Activated CD8-positive, alpha-beta T cell treated with anti-CD3 and anti-CD28 coated beads for 36 hours (primary cell): ENCODE data around the gene DBH. TPM values are rescaled to one million over a fixed set of nuclear protein-coding genes. Genes with fewer than 3 reads are reported as not detected.

ENCODE experiments used
- ATAC-seq: fragments of 200-7000 bp; cut with Tn5 transposase; one replicate; pipeline ENCODE4 v1.10.0; 2021; ENCODE audit warnings: mild to moderate bottlenecking, moderate library complexity
- CTCF ChIA-PET: fragments of 350-600 bp; sonication (Branson Sonifier 250); formaldehyde crosslinking; loops from one replicate; lab custom pipeline; 2021; ENCODE audit warnings: antibody characterized with exemption; lab: Charles Lee
- POLR2A ChIA-PET: fragments of 350-600 bp; sonication (Branson Sonifier 250); formaldehyde crosslinking; loops from one replicate; lab custom pipeline; 2021; ENCODE audit warnings: antibody characterized with exemption; lab: Charles Lee
- DNase-seq: peaks from one replicate; pipeline ENCODE4 v3.0.0-alpha.2; 2020
- H3K27ac Mint-ChIP-seq: one replicate; pipeline ENCODE4 v1.8.0; 2021; ENCODE audit warnings: mild to moderate bottlenecking, mixed read lengths
- H3K27me3 Mint-ChIP-seq: one replicate; pipeline ENCODE4 v1.8.0; 2021; ENCODE audit warnings: mixed read lengths
- H3K36me3 Mint-ChIP-seq: one replicate; pipeline ENCODE4 v1.8.0; 2021; ENCODE audit warnings: low read depth, mixed read lengths
- H3K4me1 Mint-ChIP-seq: one replicate; pipeline ENCODE4 v1.8.0; 2021; ENCODE audit warnings: low read depth, mixed read lengths
- H3K4me3 Mint-ChIP-seq: one replicate; pipeline ENCODE4 v1.8.0; 2021; ENCODE audit warnings: mild to moderate bottlenecking, moderate library complexity, mixed read lengths
- H3K9me3 Mint-ChIP-seq: one replicate; pipeline ENCODE4 v1.8.0; 2021; ENCODE audit warnings: mixed read lengths
- intact Hi-C: fragments of 100-400 bp; cut with micrococcal nuclease; formaldehyde crosslinking; loops from one replicate; pipeline ENCODE4 v1.10.0; 2022
- total RNA-seq, 2 experiments: library from RNA; stranded (reverse); gene quantifications; one replicate each; pipeline ENCODE4 v1.2.3, GENCODE V29; 2021
- TF ChIP-seq, protein P1 (sequence below): fragments of 200-600 bp; IDR thresholded peaks from one replicate; pipeline ENCODE4 v1.8.0; 2022; ENCODE audit warnings: antibody characterized with exemption, mild to moderate bottlenecking

DBH gene
- total RNA-seq, 2 experiments from 2014 or later: not detected

- no peaks in the 10 kb centered on the region for H3K9me3 Mint-ChIP-seq
- no peak overlapping the region for H3K27ac Mint-ChIP-seq
- H3K4me3 Mint-ChIP-seq: no peak overlapping the region
- ChIA-PET POLR2A (interaction anchor here (1.3 to 3.7 kb wide), 2 partner anchors 9 to 27 kb away, joined by 3 to 27 read pairs; no protein-coding TSS in a partner anchor), CTCF (interaction anchor here (0.7 to 2.6 kb wide), 3 partner anchors 9 to 50 kb away, joined by 3 to 6 read pairs (median 3); no protein-coding TSS in a partner anchor)
- ATAC-seq (no peak), DNase-seq (no peak)
- intact Hi-C loops: no loop called here
- H3K4me1 Mint-ChIP-seq: peaks cover 21% of the 10 kb centered on the region
- H3K36me3 Mint-ChIP-seq: no peaks in the 10 kb centered on the region
- TF ChIP-seq, protein P1, sequence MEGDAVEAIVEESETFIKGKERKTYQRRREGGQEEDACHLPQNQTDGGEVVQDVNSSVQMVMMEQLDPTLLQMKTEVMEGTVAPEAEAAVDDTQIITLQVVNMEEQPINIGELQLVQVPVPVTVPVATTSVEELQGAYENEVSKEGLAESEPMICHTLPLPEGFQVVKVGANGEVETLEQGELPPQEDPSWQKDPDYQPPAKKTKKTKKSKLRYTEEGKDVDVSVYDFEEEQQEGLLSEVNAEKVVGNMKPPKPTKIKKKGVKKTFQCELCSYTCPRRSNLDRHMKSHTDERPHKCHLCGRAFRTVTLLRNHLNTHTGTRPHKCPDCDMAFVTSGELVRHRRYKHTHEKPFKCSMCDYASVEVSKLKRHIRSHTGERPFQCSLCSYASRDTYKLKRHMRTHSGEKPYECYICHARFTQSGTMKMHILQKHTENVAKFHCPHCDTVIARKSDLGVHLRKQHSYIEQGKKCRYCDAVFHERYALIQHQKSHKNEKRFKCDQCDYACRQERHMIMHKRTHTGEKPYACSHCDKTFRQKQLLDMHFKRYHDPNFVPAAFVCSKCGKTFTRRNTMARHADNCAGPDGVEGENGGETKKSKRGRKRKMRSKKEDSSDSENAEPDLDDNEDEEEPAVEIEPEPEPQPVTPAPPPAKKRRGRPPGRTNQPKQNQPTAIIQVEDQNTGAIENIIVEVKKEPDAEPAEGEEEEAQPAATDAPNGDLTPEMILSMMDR: no peak
- no peaks in the 10 kb centered on the region for H3K27me3 Mint-ChIP-seq
Measured at GRCh38 chr9:133693116-133693515, 57.0 kb downstream of the DBH start.

DNA sequence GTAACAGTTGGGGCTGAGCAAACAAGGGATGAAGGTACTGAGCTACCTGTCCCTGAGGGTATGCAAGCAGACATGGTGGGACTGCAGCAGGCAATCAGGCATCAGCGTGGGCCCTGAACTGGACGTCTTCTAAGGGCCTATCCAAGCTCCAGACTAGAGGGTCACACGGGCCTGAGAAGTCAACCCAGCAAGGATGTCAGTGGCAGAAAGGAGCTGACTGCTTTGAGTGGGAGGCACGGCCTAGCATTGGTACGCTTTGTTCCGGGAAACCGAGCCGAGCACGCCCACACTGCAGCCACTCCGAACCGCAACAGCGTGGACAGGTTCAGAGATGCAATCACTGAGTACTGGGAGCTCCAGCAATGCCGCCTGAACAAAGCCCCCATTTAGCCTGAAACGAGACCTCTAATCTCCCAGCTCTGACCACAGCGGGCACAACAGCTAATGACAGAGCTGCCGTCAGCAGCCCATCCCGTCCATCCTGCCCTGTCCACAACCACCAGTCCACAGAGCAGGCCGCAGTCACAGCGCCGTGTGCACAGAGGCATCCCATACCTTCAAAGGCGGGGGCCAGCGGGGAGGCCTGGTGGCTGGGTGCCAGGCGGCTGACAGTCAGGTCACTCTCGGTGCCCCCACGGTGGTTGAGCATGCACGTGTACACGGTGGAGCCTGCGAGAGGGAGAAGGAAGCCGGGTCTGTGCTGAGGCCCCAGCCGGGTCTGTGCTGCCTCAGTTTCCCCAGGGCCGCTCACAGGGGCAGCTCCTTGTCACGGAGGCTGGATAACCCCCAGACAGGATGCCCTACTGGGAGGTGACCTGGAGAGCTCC lies 57.8 kb downstream of the DBH start:
- intact Hi-C loops: no loop called here
- Mint-ChIP-seq H3K27ac (no peak overlapping the region), H3K9me3 (no peaks in the 10 kb centered on the region), H3K27me3 (no peaks in the 10 kb centered on the region), H3K36me3 (peaks cover 2% of the 10 kb centered on the region), H3K4me3 (no peak overlapping the region), H3K4me1 (peaks cover 28% of the 10 kb centered on the region)
- ATAC-seq: no peak
- ChIA-PET CTCF (interaction anchor here (0.7 to 2.6 kb wide), 5 partner anchors 9 to 160 kb away, joined by 3 to 6 read pairs (median 3); no protein-coding TSS in a partner anchor), POLR2A (interaction anchor here (1.3 to 3.7 kb wide), 3 partner anchors 8 to 27 kb away, joined by 3 to 27 read pairs (median 7); no protein-coding TSS in a partner anchor)
- TF ChIP-seq, protein P1: no peak
- DNase-seq: no peak

DNA sequence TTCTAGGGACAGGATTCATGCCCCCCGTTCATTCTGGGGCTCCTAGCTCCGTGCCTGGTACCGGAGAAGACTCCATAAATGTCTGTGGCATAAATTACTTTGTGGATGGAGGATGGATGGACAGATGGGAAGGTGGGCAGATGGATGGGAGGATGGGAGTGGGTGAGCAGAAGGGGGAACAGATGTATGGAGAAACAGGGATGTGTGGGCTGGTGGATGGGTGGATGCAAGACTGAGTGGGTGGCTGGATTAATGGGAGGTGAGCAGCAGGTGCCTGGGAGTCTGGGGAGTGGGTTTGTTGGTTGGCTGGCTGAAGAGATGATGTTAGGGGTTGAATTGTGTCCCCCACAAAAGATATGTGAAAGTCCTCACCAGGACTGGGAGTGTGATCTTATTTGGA lies 58.5 kb downstream of the DBH start:
- peaks cover 4% of the 10 kb centered on the region for H3K36me3 Mint-ChIP-seq
- CTCF ChIA-PET: no interaction called here
- TF ChIP-seq, protein P1: no peak
- DNase-seq (no peak), ATAC-seq (no peak)
- intact Hi-C loops: no loop called here
- no peak overlapping the region for H3K4me3 Mint-ChIP-seq
- POLR2A ChIA-PET: interaction anchor here (0.9 to 1.3 kb wide), 2 partner anchors 10 to 32 kb away, joined by 3 to 7 read pairs; no protein-coding TSS in a partner anchor
- H3K27me3 Mint-ChIP-seq: no peaks in the 10 kb centered on the region
- no peak overlapping the region for H3K27ac Mint-ChIP-seq
- H3K4me1 Mint-ChIP-seq: peaks cover 32% of the 10 kb centered on the region
- H3K9me3 Mint-ChIP-seq: peaks cover 2% of the 10 kb centered on the region

- Mint-ChIP-seq H3K9me3 (peaks cover 3% of the 10 kb centered on the region), H3K27me3 (no peaks in the 10 kb centered on the region), H3K36me3 (peaks cover 4% of the 10 kb centered on the region), H3K4me1 (peaks cover 41% of the 10 kb centered on the region), H3K4me3 (no peak overlapping the region), H3K27ac (no peak overlapping the region)
- POLR2A ChIA-PET: interaction anchor here (0.8 to 1.2 kb wide), 4 partner anchors 10 to 15 kb away, joined by 3 read pairs; no protein-coding TSS in a partner anchor
- CTCF ChIA-PET: interaction anchor here (1.2 kb wide), 1 partner anchor 11 kb away, joined by 3 read pairs; no protein-coding TSS in a partner anchor
- DNase-seq (no peak), ATAC-seq (no peak)
- TF ChIP-seq, protein P1: no peak
- intact Hi-C loops: no loop called here
Measured at GRCh38 chr9:133696071-133696472, 59.9 kb downstream of the DBH start.

- no peak for ATAC-seq
- TF ChIP-seq, protein P1: no peak
- H3K27ac Mint-ChIP-seq: no peak overlapping the region
- H3K9me3 Mint-ChIP-seq: peaks cover 3% of the 10 kb centered on the region
- peaks cover 45% of the 10 kb centered on the region for H3K4me1 Mint-ChIP-seq
- H3K27me3 Mint-ChIP-seq: no peaks in the 10 kb centered on the region
- ChIA-PET CTCF (no interaction called here), POLR2A (interaction anchor here (4.3 kb wide), 1 partner anchor 7 kb away, joined by 27 read pairs; no protein-coding TSS in a partner anchor)
- H3K4me3 Mint-ChIP-seq: no peak overlapping the region
- peaks cover 4% of the 10 kb centered on the region for H3K36me3 Mint-ChIP-seq
- intact Hi-C loops: no loop called here
- DNase-seq: no peak
Measured at GRCh38 chr9:133699546-133699945, 63.4 kb downstream of the DBH start.
